GM21723 (cell line): ENCODE data around the gene CELF2.
A peak's percentile ranks its signal among the peaks of the same experiment; 100 is the strongest.

Experiments used
- ATAC-seq: cut with Tn5 transposase; IDR thresholded peaks from one replicate; pipeline ENCODE4 v1.9.1; 2021; ENCODE audit warnings: mild to moderate bottlenecking, moderate library complexity; ENCODE audit not compliant: unreplicated experiment

The CELF2 gene

GRCh38 chr10:11242443-11243387 lies 225.0 kb downstream of the CELF2 start:
- peak; percentile 62 for ATAC-seq

- ATAC-seq = no peak
These were observed 226.0 kb downstream of the CELF2 start for GRCh38 chr10:11243425-11244222.

- peak; percentile 14 for ATAC-seq
These were observed 227.4 kb downstream of the CELF2 start for GRCh38 chr10:11245095-11245479.

GRCh38 chr10:11245510-11245909 lies 227.8 kb downstream of the CELF2 start:
- ATAC-seq = peak; percentile 41

GRCh38 chr10:11245981-11246590 lies 228.4 kb downstream of the CELF2 start:
- no peak for ATAC-seq

GRCh38 chr10:11246752-11247467 lies 229.2 kb downstream of the CELF2 start:
- ATAC-seq = peak; percentile 18

GRCh38 chr10:11249152-11249807 lies 231.6 kb downstream of the CELF2 start:
- no peak for ATAC-seq

- no peak for ATAC-seq
These were observed 232.1 kb downstream of the CELF2 start for GRCh38 chr10:11249808-11250195.

- ATAC-seq = no peak
These were observed 232.6 kb downstream of the CELF2 start for GRCh38 chr10:11250304-11250703.

- no peak for ATAC-seq
These were observed 235.2 kb downstream of the CELF2 start for GRCh38 chr10:11252887-11253286.

- ATAC-seq = no peak
These were observed 235.8 kb downstream of the CELF2 start for GRCh38 chr10:11253385-11254002.

GRCh38 chr10:11255156-11255555 lies 237.5 kb downstream of the CELF2 start:
- no peak for ATAC-seq

- peak; percentile 54 for ATAC-seq
These were observed 238.2 kb downstream of the CELF2 start for GRCh38 chr10:11255796-11256444.

GRCh38 chr10:11256896-11257295 lies 239.2 kb downstream of the CELF2 start:
- ATAC-seq = no peak

- no peak for ATAC-seq
These were observed 239.9 kb downstream of the CELF2 start for GRCh38 chr10:11257440-11258090.

- ATAC-seq = no peak
These were observed 242.5 kb downstream of the CELF2 start for GRCh38 chr10:11260170-11260569.

GRCh38 chr10:11261143-11261542 lies 243.5 kb downstream of the CELF2 start:
- no peak for ATAC-seq

GRCh38 chr10:11261687-11262493 lies 244.2 kb downstream of the CELF2 start:
- no peak for ATAC-seq
